Smooth muscle cell (in vitro differentiated cells): ENCODE data around the gene MAP3K20. TPM values are rescaled to one million over a fixed set of nuclear protein-coding genes. Genes with fewer than 3 reads are reported as not detected.

Source experiments
- DNase-seq: peaks from one replicate; lab custom pipeline; 2025; ENCODE audit not compliant: unreplicated experiment; lab: John Stamatoyannopoulos, UW
- H2AFZ ChIP-seq: fragments of 200-600 bp; sonication (generic); 2 replicates; pipeline ENCODE4 v1.6.0; 2016; ENCODE audit warnings: antibody characterized with exemption, low read depth, mild to moderate bottlenecking
- H3F3A ChIP-seq: fragments of 200-600 bp; sonication (generic); 2 replicates; pipeline ENCODE4 v1.6.0; 2017; ENCODE audit warnings: antibody characterized with exemption, low read depth
- H3K27ac ChIP-seq: fragments of 200-600 bp; sonication (generic); 2 replicates; pipeline ENCODE4 v1.5.1; 2016; ENCODE audit warnings: low read depth, mild to moderate bottlenecking
- H3K27me3 ChIP-seq: fragments of 200-600 bp; sonication (generic); 2 replicates; pipeline ENCODE4 v1.6.1; 2016; ENCODE audit warnings: low read depth, mild to moderate bottlenecking
- H3K36me3 ChIP-seq: fragments of 200-600 bp; sonication (generic); 2 replicates; pipeline ENCODE4 v1.5.1; 2016; ENCODE audit warnings: low read depth
- H3K4me1 ChIP-seq: fragments of 200-600 bp; sonication (generic); 2 replicates; pipeline ENCODE4 v1.5.1; 2016; ENCODE audit warnings: low read depth
- H3K4me2 ChIP-seq: fragments of 200-600 bp; sonication (generic); 2 replicates; pipeline ENCODE4 v1.6.0; 2016; ENCODE audit warnings: mild to moderate bottlenecking
- H3K4me3 ChIP-seq: fragments of 200-600 bp; sonication (generic); 2 replicates; pipeline ENCODE4 v1.5.1; 2016; ENCODE audit warnings: mild to moderate bottlenecking
- H3K79me2 ChIP-seq: fragments of 200-600 bp; sonication (generic); 2 replicates; pipeline ENCODE4 v1.6.0; 2016; ENCODE audit warnings: low read depth, mild to moderate bottlenecking
- H3K9ac ChIP-seq: fragments of 200-600 bp; sonication (generic); 2 replicates; pipeline ENCODE4 v1.6.0; 2016; ENCODE audit warnings: low read depth
- H3K9me3 ChIP-seq: fragments of 200-600 bp; sonication (generic); replicated peaks from 2 replicates; pipeline ENCODE4 v1.5.1; 2016; ENCODE audit warnings: low read depth
- H4K20me1 ChIP-seq: fragments of 200-600 bp; sonication (generic); 2 replicates; pipeline ENCODE4 v1.6.0; 2016; ENCODE audit warnings: low read depth
- WGBS: methylation state at CpG from one replicate; pipeline ENCODE4 v1.1.7; 2016; ENCODE audit warnings: low lambda C conversion rate; 5-methylcytosine and 5-hydroxymethylcytosine counted together
- polyA plus RNA-seq: library from polyadenylated mRNA; unstranded; fragments of >200 nt; fragmentation: Nextera tagmentation; extraction: Ambion mirVana; gene quantifications from 2 replicates; pipeline ENCODE4 v1.2.1, GENCODE V29; 2016
- total RNA-seq: library from RNA; depleted of rRNA; stranded (reverse); fragments of >200 nt; gene quantifications from 2 replicates; pipeline ENCODE4 v1.2.3, GENCODE V29; 2014
- TF ChIP-seq, protein P1 (sequence below): fragments of 200-600 bp; sonication (generic); IDR thresholded peaks from 2 replicates; pipeline ENCODE4 v1.5.1; 2017; ENCODE audit warnings: borderline replicate concordance, mild to moderate bottlenecking, antibody characterized with exemption; ENCODE audit not compliant: insufficient read depth, poor library complexity, severe bottlenecking

MAP3K20 gene
- total and polyA plus RNA-seq, 2 experiments from 2014 or later: 25.8 to 29.2 TPM

DNA sequence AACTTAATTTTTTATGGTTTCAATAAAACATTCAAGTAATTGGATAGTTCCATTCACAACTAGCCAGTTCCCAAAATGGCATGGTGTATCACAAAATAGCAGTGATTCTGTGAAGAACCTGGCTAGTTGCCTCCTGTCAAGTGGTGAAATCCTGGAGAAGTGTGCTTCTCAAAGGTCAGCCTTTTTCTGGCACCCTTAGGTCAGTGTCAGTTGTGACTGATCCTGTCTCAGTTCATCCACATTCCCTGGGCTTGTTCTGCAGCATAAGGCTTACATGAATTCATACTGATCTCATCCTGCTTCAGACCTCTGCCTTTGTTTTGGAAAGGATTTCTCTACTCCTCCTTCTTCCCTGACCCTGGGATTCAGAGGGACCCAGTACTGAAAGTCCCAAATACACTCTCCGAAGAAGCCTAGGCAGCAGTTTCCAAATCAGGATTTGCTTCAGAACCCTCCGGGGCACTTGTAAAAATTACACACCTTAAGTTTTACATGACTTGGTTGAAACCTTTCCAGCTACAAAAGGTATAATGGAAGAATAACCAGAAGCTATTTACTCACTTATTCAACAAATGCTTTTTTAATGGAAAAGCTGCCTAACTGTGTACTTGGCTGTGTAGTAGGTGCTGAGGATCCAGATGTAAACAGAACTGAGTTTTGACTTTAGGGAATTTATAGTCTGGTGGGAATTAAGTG lies 11.0 kb downstream of the MAP3K20 start:
- no peaks in the 10 kb centered on the region for H3K27me3 ChIP-seq
- no peak overlapping the region for H3K9ac ChIP-seq
- no peak overlapping the region for H3K4me3 ChIP-seq
- H3F3A ChIP-seq: peaks cover 9% of the 10 kb centered on the region
- peaks cover 8% of the 10 kb centered on the region for H4K20me1 ChIP-seq
- H3K4me2 ChIP-seq: peak overlapping the region; percentile 29
- H3K27ac ChIP-seq: peak overlapping the region; percentile 22
- no peak for DNase-seq
- no peaks in the 10 kb centered on the region for H3K9me3 ChIP-seq
- H2AFZ ChIP-seq: no peak overlapping the region
- H3K4me1 ChIP-seq: peaks cover 17% of the 10 kb centered on the region
- H3K79me2 ChIP-seq: peaks cover 57% of the 10 kb centered on the region
- H3K36me3 ChIP-seq: no peaks in the 10 kb centered on the region
- TF ChIP-seq, protein P1, sequence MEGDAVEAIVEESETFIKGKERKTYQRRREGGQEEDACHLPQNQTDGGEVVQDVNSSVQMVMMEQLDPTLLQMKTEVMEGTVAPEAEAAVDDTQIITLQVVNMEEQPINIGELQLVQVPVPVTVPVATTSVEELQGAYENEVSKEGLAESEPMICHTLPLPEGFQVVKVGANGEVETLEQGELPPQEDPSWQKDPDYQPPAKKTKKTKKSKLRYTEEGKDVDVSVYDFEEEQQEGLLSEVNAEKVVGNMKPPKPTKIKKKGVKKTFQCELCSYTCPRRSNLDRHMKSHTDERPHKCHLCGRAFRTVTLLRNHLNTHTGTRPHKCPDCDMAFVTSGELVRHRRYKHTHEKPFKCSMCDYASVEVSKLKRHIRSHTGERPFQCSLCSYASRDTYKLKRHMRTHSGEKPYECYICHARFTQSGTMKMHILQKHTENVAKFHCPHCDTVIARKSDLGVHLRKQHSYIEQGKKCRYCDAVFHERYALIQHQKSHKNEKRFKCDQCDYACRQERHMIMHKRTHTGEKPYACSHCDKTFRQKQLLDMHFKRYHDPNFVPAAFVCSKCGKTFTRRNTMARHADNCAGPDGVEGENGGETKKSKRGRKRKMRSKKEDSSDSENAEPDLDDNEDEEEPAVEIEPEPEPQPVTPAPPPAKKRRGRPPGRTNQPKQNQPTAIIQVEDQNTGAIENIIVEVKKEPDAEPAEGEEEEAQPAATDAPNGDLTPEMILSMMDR: no peak
- 92% methylated on average over 2 of the region's 2 CpGs for WGBS

DNA sequence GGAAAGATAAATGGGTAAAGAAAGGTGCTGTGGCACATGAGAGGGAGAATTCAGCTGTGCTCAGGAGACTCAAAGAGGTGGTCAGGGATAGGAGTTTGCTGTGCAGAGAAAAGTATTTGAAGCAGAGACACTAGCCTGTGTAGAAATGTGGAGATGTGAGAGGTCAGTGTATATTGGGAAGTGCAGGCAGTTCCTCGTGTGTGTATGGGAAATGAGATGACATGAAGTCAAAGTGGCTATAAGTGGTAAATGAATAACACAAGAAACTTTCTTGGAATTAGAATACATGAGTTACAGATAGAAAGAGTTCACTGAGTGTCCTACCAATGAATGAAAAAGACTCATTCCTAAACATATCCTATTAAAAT lies 11.6 kb downstream of the MAP3K20 start:
- H3K9ac ChIP-seq: no peak overlapping the region
- WGBS: 60% methylated on average over 1 of the region's 1 CpG
- no peaks in the 10 kb centered on the region for H3K27me3 ChIP-seq
- H3K36me3 ChIP-seq: peaks cover 5% of the 10 kb centered on the region
- peaks cover 55% of the 10 kb centered on the region for H3K79me2 ChIP-seq
- H3K27ac ChIP-seq: peak overlapping the region; percentile 22
- H3K9me3 ChIP-seq: no peaks in the 10 kb centered on the region
- no peak overlapping the region for H3K4me3 ChIP-seq
- no peak overlapping the region for H2AFZ ChIP-seq
- no peak for DNase-seq
- TF ChIP-seq, protein P1: no peak
- peaks cover 8% of the 10 kb centered on the region for H4K20me1 ChIP-seq
- H3F3A ChIP-seq: peaks cover 9% of the 10 kb centered on the region
- H3K4me2 ChIP-seq: peak overlapping the region; percentile 29
- peaks cover 17% of the 10 kb centered on the region for H3K4me1 ChIP-seq

DNA sequence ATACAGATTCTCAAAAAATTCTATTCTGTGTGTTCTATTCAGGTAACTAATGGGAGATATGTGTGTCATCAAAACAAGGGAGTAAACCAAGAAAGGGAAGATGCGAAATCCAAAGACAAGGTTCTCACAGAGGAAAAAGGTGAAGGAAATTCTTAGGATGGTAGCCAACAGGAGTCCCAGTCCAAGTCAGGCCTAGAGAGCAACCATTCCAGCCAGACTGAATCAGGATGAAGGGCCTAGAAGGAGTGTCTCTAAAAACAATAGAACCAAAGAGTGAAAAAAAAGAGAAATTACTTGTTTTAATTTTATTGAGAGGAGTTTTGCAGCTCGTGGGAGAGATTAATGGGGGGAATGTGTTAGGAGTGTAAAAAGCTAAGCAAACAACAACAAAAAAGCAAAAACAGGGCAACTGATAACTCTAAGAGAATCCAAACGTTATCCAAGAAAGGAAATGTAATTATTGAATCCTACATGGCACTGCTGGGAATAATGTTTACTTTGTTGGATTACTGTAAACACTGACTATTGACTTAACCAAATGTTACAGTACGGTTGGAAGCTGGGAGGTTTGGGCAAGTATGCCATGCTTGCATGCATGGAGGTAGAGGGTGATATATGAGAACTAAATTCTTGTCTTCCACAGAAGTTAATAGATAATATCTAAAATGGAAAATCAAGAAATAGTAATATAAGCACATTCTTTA lies 12.3 kb downstream of the MAP3K20 start:
- Histone ChIP-seq H4K20me1 (peaks cover 8% of the 10 kb centered on the region), H3K9me3 (no peaks in the 10 kb centered on the region), H2AFZ (no peak overlapping the region), H3K27ac (no peak overlapping the region), H3K4me2 (no peak overlapping the region), H3K9ac (no peak overlapping the region), H3K27me3 (no peaks in the 10 kb centered on the region), H3K36me3 (peaks cover 7% of the 10 kb centered on the region), H3K79me2 (peaks cover 52% of the 10 kb centered on the region), H3F3A (peaks cover 9% of the 10 kb centered on the region), H3K4me1 (peaks cover 17% of the 10 kb centered on the region), H3K4me3 (no peak overlapping the region)
- DNase-seq: no peak
- 83% methylated on average over 4 of the region's 4 CpGs for WGBS
- TF ChIP-seq, protein P1: no peak
